Islet precursor cell (in vitro differentiated cells): ENCODE measurements around the gene CASQ1.

Source experiments
- DNase-seq: peaks from one replicate; pipeline ENCODE4 v3.0.0-alpha.2; 2018

Gene CASQ1

DNA sequence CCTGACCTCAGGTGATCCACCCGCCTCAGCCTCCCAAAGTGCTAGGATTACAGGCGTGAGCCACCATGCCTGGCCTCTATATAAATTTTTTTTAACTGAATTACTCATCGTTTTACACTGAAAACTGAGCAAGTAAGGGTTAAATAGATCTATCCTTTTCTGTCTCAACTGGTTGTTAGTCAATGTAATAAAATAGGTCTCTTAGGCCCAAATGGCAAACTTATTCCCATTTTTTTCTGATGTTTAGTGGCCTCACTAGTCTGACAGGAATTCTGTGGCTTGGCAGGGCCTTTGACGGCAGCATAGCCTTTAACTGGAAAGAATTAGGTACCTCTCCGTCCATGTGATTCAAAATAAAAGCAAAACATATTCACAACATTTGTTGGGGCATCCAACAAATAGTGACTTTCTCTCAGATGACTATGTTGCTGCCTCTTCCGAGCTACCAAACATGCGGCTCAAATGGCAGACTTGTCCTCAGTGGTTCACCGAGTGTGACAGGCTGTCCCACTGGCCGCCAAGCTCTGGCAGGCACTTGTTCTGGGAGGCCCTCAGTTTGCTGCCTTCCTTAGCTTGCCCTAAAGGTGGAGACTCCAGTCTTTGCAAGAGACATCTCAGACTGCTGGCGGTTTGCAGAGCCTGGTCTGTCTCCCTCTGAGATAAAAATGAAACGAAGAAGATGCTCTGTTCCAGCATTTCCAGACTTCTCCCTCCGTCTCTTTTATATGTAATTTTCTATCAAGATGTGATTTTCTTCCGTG, 21.6 kb upstream of the CASQ1 start:
- DNase-seq, result peak; percentile 77

GRCh38 chr1:160169553-160170399, 20.6 kb upstream of the CASQ1 start:
- DNase-seq, result no peak

GRCh38 chr1:160171354-160171753, 19.0 kb upstream of the CASQ1 start:
- no peak for DNase-seq

- peak; percentile 72 for DNase-seq
Measured at GRCh38 chr1:160171980-160172379, 18.4 kb upstream of the CASQ1 start.

DNA sequence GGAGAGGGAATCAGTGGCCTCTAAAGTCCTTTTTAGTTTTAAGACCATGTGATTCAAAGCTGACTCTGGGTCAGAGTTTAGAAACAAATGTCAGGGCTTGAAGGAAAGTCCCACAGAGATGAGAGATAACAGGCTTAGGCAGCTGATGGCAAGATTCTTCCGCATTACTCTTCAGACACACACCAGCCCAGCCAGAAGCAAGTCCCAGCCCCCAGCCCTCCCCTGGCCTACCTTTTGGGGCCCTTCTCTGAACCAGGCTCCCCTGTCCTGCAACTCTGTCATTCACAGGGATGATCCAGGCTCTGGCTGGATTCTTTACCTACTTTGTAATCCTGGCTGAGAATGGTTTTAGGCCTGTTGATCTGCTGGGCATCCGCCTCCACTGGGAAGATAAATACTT, 13.1 kb upstream of the CASQ1 start:
- peak; percentile 83 for DNase-seq

DNA sequence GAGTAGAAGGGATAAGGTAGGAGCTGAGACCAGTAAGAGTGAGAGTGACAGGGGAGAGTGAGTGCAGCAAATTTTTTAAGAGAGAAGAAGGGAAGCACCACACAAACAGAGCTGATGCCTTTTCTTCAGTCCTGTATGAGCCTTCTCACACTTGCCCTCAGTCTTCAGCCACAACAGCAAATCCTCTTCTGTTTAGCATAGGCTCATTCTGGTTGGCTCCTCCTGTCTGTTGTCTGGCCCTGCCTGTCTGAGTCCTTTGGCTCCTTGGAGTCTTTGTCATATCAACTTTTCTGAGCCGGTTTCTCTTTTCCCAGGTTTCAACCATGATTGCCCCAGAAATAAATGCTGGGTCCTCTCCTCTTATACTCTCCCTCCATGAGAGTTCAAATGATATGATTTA, 12.7 kb upstream of the CASQ1 start:
- no peak for DNase-seq

- DNase-seq, result no peak
Measured at GRCh38 chr1:160178731-160179130, 11.6 kb upstream of the CASQ1 start.

GRCh38 chr1:160179336-160179735, 11.0 kb upstream of the CASQ1 start:
- DNase-seq, result no peak

- no peak for DNase-seq
Measured at GRCh38 chr1:160186246-160186645, 4.1 kb upstream of the CASQ1 start.

GRCh38 chr1:160186729-160187128, 3.6 kb upstream of the CASQ1 start:
- no peak for DNase-seq

DNA sequence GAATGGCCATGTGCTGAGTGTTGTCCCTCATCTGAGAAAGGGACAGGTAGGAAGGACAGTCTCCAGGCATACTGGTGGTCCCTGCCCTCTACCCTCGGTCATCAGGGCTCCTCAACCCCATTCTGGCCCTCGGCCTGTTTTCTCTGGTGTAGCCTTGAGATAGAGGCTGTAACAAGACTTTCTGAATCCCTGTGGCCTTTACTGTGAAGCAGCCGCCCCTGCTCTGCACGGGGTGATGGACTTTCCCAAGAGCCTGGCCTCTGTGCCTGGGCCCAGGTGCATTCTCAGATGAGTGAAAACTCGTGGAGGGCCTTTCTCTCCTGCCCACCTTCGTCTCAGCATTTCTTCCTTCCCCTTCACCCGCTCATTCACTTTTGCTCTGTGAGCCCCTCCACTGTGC, 3.0 kb upstream of the CASQ1 start:
- DNase-seq, result no peak

DNA sequence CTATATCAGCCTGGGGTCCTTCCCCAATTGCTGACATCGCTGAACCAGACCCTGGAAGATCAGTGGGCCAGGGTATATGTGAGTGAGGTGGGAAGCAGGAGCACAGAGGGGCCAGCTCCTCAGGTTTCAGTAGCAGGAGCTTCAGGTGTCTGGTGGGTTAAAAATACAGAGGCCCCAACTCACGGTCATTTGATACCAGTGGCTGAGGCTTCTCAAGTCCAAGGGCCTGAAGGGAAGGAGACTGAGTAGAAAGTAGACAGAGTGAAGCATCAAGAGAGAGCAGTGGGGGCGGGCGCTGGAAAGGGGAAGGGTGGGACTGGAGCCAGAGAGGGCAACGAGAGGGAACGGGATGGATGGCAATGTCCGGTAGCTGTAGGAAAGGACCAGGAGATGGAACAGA, 2.0 kb upstream of the CASQ1 start:
- DNase-seq, result no peak

- no peak for DNase-seq
Measured at GRCh38 chr1:160191756-160192155, 1.4 kb downstream of the CASQ1 start.

- peak; percentile 71 for DNase-seq
Measured at GRCh38 chr1:160192234-160192633, 1.9 kb downstream of the CASQ1 start.

GRCh38 chr1:160193091-160193819, 2.9 kb downstream of the CASQ1 start:
- DNase-seq, result peak; percentile 93

DNA sequence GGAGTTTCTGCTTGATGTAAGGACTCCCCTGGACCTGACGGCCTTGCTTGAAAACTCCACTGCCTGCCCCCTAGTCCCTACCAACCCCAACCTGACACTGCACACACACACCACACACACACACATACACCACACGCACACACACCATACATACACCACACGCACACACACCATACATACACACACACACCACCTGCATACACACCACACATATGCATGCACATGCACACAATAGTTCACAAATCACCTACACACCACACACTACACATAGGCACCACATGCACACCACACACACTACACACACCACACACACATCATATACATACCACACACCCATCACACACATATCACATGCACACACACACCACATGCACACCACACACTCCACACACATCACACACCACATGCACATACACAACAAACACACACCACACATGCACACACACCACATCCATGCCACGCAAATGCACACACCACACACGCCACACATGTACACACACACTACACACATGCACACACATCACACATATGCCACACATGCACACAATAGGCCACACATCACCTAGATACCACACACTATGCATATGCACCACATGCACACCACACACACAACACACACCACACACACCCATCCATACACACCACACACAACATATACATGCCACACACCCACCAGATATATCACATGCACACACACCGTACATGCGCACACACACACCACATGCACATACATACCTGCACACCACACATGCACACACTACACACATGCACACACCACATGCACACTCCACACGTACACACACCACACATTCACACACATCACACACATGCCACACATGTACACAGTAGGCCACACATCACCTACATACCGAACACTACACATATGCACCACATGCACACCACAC, 3.7 kb downstream of the CASQ1 start:
- no peak for DNase-seq

DNA sequence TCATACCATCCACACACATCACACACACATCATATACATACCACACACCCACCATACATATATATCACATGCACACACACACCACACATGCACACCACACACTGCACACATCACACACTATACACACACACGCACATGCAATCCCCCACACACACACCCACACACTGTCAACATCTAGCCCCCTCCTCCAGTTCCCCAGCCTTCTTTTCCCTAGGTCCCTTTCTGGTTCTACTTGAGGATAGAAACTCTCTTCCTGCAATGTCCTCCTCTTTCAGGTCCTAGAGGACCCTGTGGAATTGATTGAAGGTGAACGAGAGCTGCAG, 4.3 kb downstream of the CASQ1 start:
- no peak for DNase-seq

DNA sequence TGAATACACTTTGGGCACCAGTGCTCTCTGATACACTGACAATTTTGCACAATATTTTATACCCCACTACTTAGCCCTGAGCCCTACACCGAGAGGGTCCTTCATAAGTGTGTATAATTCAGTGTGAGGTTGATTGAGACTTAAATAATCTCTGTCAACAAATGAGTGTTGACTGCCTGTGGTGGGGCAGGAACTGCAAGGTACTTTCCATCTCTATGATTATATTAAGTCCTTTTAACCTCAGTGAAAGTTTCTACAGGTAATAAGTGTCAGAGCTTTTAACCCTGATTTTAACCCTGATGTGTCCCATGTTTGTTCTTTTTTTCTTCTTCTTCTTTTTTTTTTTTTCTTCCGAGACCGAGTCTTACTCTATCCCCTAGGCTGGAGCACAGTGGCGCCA, 5.8 kb downstream of the CASQ1 start:
- no peak for DNase-seq

- DNase-seq, result no peak
Measured at GRCh38 chr1:160197231-160197630, 6.9 kb downstream of the CASQ1 start.

GRCh38 chr1:160200786-160201185, 10.4 kb downstream of the CASQ1 start:
- no peak for DNase-seq

- DNase-seq, result no peak
Measured at GRCh38 chr1:160204526-160205241, 14.3 kb downstream of the CASQ1 start.
